Thoracic aorta (tissue), 2 donors: Measurements from ENCODE around the gene RBBP8NL. TPM values are rescaled to one million over a fixed set of nuclear protein-coding genes. Genes with fewer than 3 reads are reported as not detected.

Source experiments
- ATAC-seq: fragments of 150-250 bp; one replicate; pipeline ENCODE4 v1.8.0; 2017; ENCODE audit warnings: low read depth; ENCODE audit not compliant: insufficient number of reproducible peaks, low FRiP score
- DNase-seq: peaks from one replicate; pipeline ENCODE4 v3.0.0-alpha.2; 2020; ENCODE audit warnings: low spot score
- H3K27ac ChIP-seq, 2 donors: fragments of 200-600 bp; sonication (generic); 1 replicate in 1 of 2; 2 replicates in 1 of 2; pipeline ENCODE4 v1.5.1; 2016; ENCODE audit warnings: mild to moderate bottlenecking in 2 of 2, moderate library complexity in 2 of 2
- H3K27me3 ChIP-seq: fragments of 200-600 bp; sonication (generic); replicated peaks from 2 replicates; pipeline ENCODE4 v1.6.0; 2016; ENCODE audit warnings: mild to moderate bottlenecking; ENCODE audit not compliant: insufficient read depth
- H3K36me3 ChIP-seq: fragments of 200-600 bp; sonication (generic); one replicate; pipeline ENCODE4 v1.5.1; 2016
- H3K4me1 ChIP-seq, 2 donors: fragments of 200-600 bp; sonication (generic); 1 replicate in 1 of 2; 2 replicates in 1 of 2; pipeline versions ENCODE4 v1.5.1 to v1.6.0; 2016; ENCODE audit warnings: low read depth in 2 of 2, mild to moderate bottlenecking in 1 of 2; ENCODE audit not compliant: control insufficient read depth in 1 of 2
- H3K4me3 ChIP-seq: fragments of 200-600 bp; sonication (generic); 2 replicates; pipeline ENCODE4 v1.5.1; 2016; ENCODE audit warnings: mild to moderate bottlenecking
- H3K9me3 ChIP-seq: fragments of 200-600 bp; sonication (generic); 2 replicates; pipeline ENCODE4 v1.5.1; 2016
- total RNA-seq, 2 donors: library from RNA; depleted of rRNA; stranded (reverse); fragments of >200 nt; gene quantifications; one replicate each; pipeline versions ENCODE4 v1.1.0 to v1.2.3, GENCODE V29; 2016
- TF ChIP-seq, protein P1 (sequence below): fragments of 200-600 bp; sonication (generic); IDR thresholded peaks from one replicate; pipeline ENCODE4 v1.5.1; 2019; ENCODE audit warnings: antibody characterized with exemption

The RBBP8NL gene
- total RNA-seq, 2 donors from 2014 or later: not detected

DNA sequence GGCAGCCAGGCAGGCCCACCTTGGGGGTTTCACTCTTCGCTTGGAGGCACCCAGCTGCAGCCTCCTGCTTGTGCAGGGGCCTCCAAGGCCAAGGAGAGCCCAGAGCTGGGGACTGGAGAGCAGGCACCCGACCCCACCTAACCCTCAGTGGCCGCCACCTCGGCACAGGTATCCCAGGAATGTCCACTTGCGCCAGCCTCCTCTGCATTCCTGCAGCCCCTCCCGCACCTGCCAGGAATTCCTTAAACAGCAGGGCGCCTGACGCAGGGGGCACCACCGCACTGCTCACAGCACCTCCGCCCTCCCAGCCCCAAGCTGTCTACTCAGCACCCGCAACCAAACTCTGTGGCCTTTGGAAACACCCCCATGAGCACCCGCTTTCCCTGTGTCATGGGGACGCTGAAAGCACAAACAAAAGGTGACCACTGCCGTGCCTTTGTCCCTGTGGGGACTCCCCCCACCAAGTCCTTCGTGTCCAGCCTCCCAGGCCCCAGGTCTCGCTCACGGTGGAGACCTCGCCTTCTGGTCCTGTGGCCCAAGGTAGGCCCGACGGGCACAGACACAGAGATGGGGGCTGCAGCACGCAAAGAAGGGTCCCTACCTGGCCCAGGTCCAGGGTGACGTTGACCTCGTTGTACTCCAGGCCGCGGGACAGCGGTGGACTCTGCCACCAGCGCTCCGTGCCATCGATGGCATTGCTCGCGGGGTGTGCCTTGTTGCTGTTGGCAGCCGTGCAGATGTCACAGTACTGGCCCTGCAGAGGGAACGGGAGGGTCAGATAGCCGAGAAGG, 65.3 kb downstream of the RBBP8NL start:
- Histone ChIP-seq H3K36me3 (no peaks in the 10 kb centered on the region), H3K27me3 (no peaks in the 10 kb centered on the region), H3K4me3 (peak overlapping the region; percentile 16), H3K27ac (peak overlapping the region; percentile 40 to 95), H3K4me1 (peaks cover 62 to 90% of the 10 kb centered on the region in 2 donors), H3K9me3 (no peaks in the 10 kb centered on the region)
- ATAC-seq: no peak
- DNase-seq: no peak
- TF ChIP-seq, protein P1, sequence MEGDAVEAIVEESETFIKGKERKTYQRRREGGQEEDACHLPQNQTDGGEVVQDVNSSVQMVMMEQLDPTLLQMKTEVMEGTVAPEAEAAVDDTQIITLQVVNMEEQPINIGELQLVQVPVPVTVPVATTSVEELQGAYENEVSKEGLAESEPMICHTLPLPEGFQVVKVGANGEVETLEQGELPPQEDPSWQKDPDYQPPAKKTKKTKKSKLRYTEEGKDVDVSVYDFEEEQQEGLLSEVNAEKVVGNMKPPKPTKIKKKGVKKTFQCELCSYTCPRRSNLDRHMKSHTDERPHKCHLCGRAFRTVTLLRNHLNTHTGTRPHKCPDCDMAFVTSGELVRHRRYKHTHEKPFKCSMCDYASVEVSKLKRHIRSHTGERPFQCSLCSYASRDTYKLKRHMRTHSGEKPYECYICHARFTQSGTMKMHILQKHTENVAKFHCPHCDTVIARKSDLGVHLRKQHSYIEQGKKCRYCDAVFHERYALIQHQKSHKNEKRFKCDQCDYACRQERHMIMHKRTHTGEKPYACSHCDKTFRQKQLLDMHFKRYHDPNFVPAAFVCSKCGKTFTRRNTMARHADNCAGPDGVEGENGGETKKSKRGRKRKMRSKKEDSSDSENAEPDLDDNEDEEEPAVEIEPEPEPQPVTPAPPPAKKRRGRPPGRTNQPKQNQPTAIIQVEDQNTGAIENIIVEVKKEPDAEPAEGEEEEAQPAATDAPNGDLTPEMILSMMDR: no peak

DNA sequence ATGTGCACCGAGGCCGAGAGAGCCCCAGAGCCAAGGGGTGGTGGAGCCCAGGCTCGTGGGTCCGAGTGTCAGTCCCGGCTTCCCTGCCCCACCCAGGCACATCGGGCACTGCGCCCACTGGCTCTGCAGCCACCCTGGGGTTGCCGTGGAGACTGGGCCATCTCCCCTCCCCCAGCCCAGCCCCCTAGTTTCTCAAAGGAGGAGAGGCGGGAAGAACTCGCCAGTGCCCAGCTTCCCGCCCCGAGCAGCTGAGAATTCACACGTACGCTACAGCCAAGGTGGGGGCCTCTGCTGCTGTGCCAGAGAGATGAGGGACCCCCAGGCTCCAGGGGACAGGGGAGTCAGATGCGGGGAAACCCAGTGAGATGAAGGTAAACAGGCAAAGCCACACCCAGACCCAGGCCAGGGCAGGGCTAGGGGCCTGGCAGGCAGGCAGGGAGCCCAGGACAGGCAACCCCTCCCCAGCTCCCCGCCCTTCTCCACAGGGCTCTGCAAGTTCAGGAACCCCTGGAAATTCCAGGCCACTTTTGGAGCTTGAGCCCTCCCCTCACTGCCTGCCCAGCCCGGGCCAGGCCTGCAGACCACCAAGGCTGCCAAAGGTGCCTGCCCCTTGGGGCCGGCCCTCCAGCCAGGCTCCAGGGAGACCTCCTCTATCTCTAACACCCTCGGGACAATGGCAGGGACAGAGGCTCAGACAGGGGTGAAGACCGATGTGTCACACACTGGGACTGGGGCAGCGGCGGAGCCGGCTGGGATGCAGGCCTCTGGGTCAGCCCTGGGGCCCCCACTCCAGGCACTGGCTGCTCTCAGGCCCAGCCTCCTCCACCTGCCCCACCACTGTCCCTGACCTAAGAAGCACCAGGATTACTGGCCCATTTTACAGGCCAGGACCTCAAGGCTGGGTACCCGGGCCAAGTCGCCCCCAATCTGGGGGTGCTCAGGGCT, 66.2 kb downstream of the RBBP8NL start:
- no peak for DNase-seq
- no peak for ATAC-seq
- Histone ChIP-seq H3K4me1 (peaks cover 69 to 95% of the 10 kb centered on the region in 2 donors), H3K36me3 (no peaks in the 10 kb centered on the region), H3K4me3 (no peak overlapping the region), H3K9me3 (no peaks in the 10 kb centered on the region), H3K27me3 (no peaks in the 10 kb centered on the region), H3K27ac (peak overlapping the region; percentile 40 to 95)
- TF ChIP-seq, protein P1: no peak

Other genes starting within 250 kb of the RBBP8NL start
- gene MTG2, start 244.5 kb downstream of the RBBP8NL start, total RNA-seq: 10 to 100 TPM; 28.0 to 41.8 TPM
- not detected for gene HRH3, start 207.3 kb downstream of the RBBP8NL start, total RNA-seq
- 10 to 100 TPM; 48.5 to 58.5 TPM for gene OSBPL2, start 189.0 kb downstream of the RBBP8NL start, total RNA-seq
- 100 to 1,000 TPM in 1 of 2 donors, 10 to 100 TPM in 1; 98.8 to 113 TPM for gene ADRM1, start 124.5 kb downstream of the RBBP8NL start, total RNA-seq
- gene LAMA5, start 60.2 kb downstream of the RBBP8NL start, total RNA-seq: 100 to 1,000 TPM; 289 to 333 TPM
- gene RPS21, start 40.4 kb downstream of the RBBP8NL start, total RNA-seq: 1,000 to 10,000 TPM; 1,025 to 2,724 TPM
- gene CABLES2, start 20.3 kb downstream of the RBBP8NL start, total RNA-seq: 1 to 10 TPM; 2.1 to 9.2 TPM
- gene GATA5, start 48.5 kb upstream of the RBBP8NL start, total RNA-seq: under 1 TPM in 1 of 2 donors, not detected in 1; 0.27 TPM
- 10 to 100 TPM; 22.1 to 26.0 TPM for gene SLCO4A1, start 215.0 kb upstream of the RBBP8NL start, total RNA-seq